ENCODE measurements around the gene LCE5A.
"Not testable (repeated sequence)": the region's sequence is repeated elsewhere in the genome, so short reads cannot be mapped to it uniquely, and the experiment has no call there.

LCE5A gene

DNA sequence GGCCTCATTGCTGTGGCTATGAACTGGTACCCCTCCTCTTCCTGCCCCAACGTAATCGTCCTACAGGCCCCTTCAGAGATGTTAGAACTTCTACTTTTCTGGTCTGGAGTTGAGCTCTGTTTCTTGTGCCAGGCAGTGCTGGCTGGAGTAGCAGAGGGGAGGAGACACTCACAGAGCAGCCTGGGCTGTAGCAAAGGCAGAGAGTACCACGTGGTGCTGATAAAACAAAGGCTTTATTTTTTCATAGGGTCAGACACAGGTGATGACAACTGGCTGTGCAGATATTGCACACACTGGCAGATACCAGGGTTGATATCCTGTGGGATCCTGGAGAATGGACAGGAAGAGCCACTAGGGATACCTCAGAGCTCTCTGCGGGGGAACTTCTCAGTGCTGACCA lies 26.9 kb downstream of the LCE5A start:
- TF ChIP-seq, protein P1, sequence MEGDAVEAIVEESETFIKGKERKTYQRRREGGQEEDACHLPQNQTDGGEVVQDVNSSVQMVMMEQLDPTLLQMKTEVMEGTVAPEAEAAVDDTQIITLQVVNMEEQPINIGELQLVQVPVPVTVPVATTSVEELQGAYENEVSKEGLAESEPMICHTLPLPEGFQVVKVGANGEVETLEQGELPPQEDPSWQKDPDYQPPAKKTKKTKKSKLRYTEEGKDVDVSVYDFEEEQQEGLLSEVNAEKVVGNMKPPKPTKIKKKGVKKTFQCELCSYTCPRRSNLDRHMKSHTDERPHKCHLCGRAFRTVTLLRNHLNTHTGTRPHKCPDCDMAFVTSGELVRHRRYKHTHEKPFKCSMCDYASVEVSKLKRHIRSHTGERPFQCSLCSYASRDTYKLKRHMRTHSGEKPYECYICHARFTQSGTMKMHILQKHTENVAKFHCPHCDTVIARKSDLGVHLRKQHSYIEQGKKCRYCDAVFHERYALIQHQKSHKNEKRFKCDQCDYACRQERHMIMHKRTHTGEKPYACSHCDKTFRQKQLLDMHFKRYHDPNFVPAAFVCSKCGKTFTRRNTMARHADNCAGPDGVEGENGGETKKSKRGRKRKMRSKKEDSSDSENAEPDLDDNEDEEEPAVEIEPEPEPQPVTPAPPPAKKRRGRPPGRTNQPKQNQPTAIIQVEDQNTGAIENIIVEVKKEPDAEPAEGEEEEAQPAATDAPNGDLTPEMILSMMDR (IDR thresholded peaks at IDR 0.05): no peak
- TF ChIP-seq ZFX (IDR thresholded peaks at IDR 0.05; ENCODE audit: borderline replicate concordance): no peak

DNA sequence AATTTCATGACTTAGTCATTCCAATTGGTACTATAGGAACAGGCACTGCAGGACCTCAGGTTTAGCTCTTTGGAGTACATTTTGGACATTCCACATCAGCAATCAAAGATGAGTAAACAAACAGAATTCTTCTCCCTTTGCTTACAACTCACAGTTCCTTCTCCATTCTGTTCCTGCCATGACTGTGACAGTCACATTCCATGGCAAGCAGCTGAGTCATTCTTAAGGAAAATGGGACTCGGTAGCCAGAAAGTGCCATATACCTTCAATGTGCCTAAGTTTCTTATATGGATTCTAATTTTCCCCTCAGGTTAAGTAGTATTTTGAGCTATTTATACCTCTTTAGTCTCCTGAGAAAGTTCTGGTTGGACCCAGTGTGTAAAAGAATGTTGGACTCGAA lies 29.3 kb downstream of the LCE5A start:
- TF ChIP-seq, protein P1 (IDR thresholded peaks at IDR 0.05): no peak
- no peak for TF ChIP-seq ZFX (IDR thresholded peaks at IDR 0.05; ENCODE audit: borderline replicate concordance)

More for the DNA sequence above, 26.9 kb downstream of the LCE5A start:
- no peak overlapping the region for H3K27ac ChIP-seq

DNA sequence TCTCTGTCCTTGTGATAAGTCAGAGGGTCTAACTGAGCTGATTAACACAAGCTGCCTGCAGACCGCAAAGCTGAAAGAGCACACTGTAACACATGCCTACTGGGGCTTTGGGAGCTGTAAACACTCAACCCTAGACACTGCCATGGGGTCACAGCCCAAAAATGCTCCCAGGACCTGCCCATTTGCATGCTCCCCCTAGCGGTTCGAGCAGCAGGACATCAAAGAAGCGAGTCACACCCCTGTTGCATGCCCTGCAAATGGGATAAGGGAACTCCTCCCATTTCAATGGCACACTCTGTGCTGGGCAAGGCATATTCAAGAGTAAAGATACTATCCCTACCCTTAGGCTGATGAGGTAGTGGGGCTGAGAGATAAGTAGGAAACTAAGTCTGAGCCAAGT lies 33.2 kb downstream of the LCE5A start:
- H3K27ac ChIP-seq: no peak overlapping the region
- TF ChIP-seq ZFX (IDR thresholded peaks at IDR 0.05; ENCODE audit: borderline replicate concordance): no peak
- TF ChIP-seq, protein P1 (IDR thresholded peaks at IDR 0.05): peak; percentile 72

More for the DNA sequence above, 29.3 kb downstream of the LCE5A start:
- no peak overlapping the region for H3K27ac ChIP-seq

DNA sequence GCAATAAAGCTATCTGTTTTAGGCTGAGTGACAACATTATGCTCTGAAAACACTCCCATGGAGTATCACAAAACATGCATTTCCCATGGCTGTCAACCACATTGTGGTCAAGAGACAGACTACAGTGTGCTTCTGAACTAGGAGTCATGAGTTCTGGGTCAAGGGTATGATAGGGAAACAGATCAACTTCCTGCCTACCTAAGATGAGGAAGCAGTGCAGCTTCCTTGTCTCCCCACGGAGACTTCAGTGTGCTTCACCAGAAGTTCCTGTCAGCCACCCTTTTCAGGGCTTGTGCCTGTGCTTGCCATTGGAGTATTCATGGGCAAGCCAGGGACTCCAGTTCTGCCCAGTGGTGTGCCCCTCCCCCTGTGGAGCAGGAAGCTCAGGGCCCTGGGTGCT lies 36.1 kb downstream of the LCE5A start:
- no peak overlapping the region for H3K27ac ChIP-seq
- no peak for TF ChIP-seq ZFX (IDR thresholded peaks at IDR 0.05; ENCODE audit: borderline replicate concordance)
- TF ChIP-seq, protein P1 (IDR thresholded peaks at IDR 0.05): no peak

DNA sequence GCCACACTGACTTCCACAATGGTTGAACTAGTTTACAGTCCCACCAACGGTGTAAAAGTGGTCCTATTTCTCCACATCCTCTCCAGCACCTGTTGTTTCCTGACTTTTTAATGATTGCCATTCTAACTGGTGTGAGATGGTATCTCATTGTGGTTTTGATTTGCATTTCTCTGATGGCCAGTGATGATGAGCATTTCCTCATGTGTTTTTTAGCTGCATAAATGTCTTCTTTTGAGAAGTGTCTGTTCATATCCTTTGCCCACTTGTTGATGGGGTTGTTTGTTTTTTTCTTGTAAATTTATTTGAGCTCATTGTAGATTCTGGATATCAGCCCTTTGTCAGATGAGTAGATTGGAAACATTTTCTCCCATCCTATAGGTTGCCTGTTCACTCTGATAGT lies 37.8 kb downstream of the LCE5A start:
- H3K27ac ChIP-seq: not testable (repeated sequence)
